HG02840 (cell line): ENCODE results near the gene SLC12A4.
"Not testable (repeated sequence)": the region's sequence is repeated elsewhere in the genome, so short reads cannot be mapped to it uniquely, and the experiment has no call there.

Experiments used
- ATAC-seq: cut with Tn5 transposase; IDR thresholded peaks from one replicate; pipeline ENCODE4 v1.9.1; 2021; ENCODE audit warnings: mild to moderate bottlenecking, moderate library complexity, moderate number of reproducible peaks; ENCODE audit not compliant: unreplicated experiment, low FRiP score

The SLC12A4 gene

GRCh38 chr16:67943619-67944504 is 24.6 kb downstream of the SLC12A4 start, which contains the start of gene LCAT:
Gene LCAT, minus strand, starts transcription at chr16:67944120. Its CDS starts 19 bp downstream, at chr16:67944101.
- no peak for ATAC-seq

- no peak for ATAC-seq
Observed at GRCh38 chr16:67943256-67943618, 25.2 kb downstream of the SLC12A4 start.

GRCh38 chr16:67942510-67943255 is 25.8 kb downstream of the SLC12A4 start:
- ATAC-seq, result no peak

- ATAC-seq, result no peak
Observed at GRCh38 chr16:67942200-67942509, 26.3 kb downstream of the SLC12A4 start.

GRCh38 chr16:67941469-67942199 is 26.8 kb downstream of the SLC12A4 start:
- no peak for ATAC-seq

GRCh38 chr16:67940446-67941089 is 27.9 kb downstream of the SLC12A4 start:
- no peak for ATAC-seq

GRCh38 chr16:67939507-67940445 is 28.7 kb downstream of the SLC12A4 start:
- ATAC-seq, result no peak

GRCh38 chr16:67937713-67938112 is 30.7 kb downstream of the SLC12A4 start:
- ATAC-seq, result not testable (repeated sequence)

GRCh38 chr16:67936880-67937605 is 31.4 kb downstream of the SLC12A4 start:
- no peak for ATAC-seq

- ATAC-seq, result peak; percentile 6
Observed at GRCh38 chr16:67936124-67936879, 32.1 kb downstream of the SLC12A4 start, which contains the start of gene PSMB10. Gene PSMB10, minus strand, starts transcription at chr16:67936850. Its CDS starts 101 bp downstream, at chr16:67936749.

- ATAC-seq, result peak; percentile 90
Observed at GRCh38 chr16:67935402-67936123, 32.9 kb downstream of the SLC12A4 start.

- ATAC-seq, result no peak
Observed at GRCh38 chr16:67935101-67935401, 33.4 kb downstream of the SLC12A4 start.

- no peak for ATAC-seq
Observed at GRCh38 chr16:67934306-67935100, 33.9 kb downstream of the SLC12A4 start.

- ATAC-seq, result no peak
Observed at GRCh38 chr16:67933805-67934204, 34.6 kb downstream of the SLC12A4 start.

GRCh38 chr16:67932462-67932840 is 36.0 kb downstream of the SLC12A4 start:
- ATAC-seq, result no peak

- ATAC-seq, result no peak
Observed at GRCh38 chr16:67931712-67932461, 36.5 kb downstream of the SLC12A4 start, which contains the start of gene CTRL. Gene CTRL, minus strand, starts transcription at chr16:67931862. Its CDS starts 10 bp downstream, at chr16:67931852.
